HG03139 (cell line): ENCODE measurements around the gene HOXA4.

Experiments used
- ATAC-seq: cut with Tn5 transposase; IDR thresholded peaks from one replicate; pipeline ENCODE4 v1.9.1; 2021; ENCODE audit not compliant: unreplicated experiment

The HOXA4 gene

GRCh38 chr7:27095050-27095896 lies 35.3 kb downstream of the HOXA4 start:
- no peak for ATAC-seq

- no peak for ATAC-seq
Observed at GRCh38 chr7:27094304-27095049, 36.1 kb downstream of the HOXA4 start.

GRCh38 chr7:27093184-27093895 lies 37.2 kb downstream of the HOXA4 start:
- no peak for ATAC-seq

- ATAC-seq = no peak
Observed at GRCh38 chr7:27092819-27093110, 37.8 kb downstream of the HOXA4 start.

GRCh38 chr7:27091941-27092818 lies 38.4 kb downstream of the HOXA4 start:
- ATAC-seq = no peak

- no peak for ATAC-seq
Observed at GRCh38 chr7:27091105-27091504, 39.5 kb downstream of the HOXA4 start.

- ATAC-seq = no peak
Observed at GRCh38 chr7:27088002-27088922, 42.3 kb downstream of the HOXA4 start.

GRCh38 chr7:27083646-27084045 lies 46.9 kb downstream of the HOXA4 start:
- ATAC-seq = no peak

GRCh38 chr7:27082171-27082570 lies 48.4 kb downstream of the HOXA4 start:
- ATAC-seq = no peak

GRCh38 chr7:27080844-27081436 lies 49.6 kb downstream of the HOXA4 start:
- no peak for ATAC-seq

GRCh38 chr7:27079234-27079975 lies 51.2 kb downstream of the HOXA4 start:
- ATAC-seq = no peak

- no peak for ATAC-seq
Observed at GRCh38 chr7:27078616-27079233, 51.8 kb downstream of the HOXA4 start.
